ENCODE data around the gene HEPACAM2. TPM values are rescaled to one million over a fixed set of nuclear protein-coding genes. Genes with fewer than 3 reads are reported as not detected.

HEPACAM2 gene
- total RNA-seq, 1 donor from 2014 or later, result not detected

DNA sequence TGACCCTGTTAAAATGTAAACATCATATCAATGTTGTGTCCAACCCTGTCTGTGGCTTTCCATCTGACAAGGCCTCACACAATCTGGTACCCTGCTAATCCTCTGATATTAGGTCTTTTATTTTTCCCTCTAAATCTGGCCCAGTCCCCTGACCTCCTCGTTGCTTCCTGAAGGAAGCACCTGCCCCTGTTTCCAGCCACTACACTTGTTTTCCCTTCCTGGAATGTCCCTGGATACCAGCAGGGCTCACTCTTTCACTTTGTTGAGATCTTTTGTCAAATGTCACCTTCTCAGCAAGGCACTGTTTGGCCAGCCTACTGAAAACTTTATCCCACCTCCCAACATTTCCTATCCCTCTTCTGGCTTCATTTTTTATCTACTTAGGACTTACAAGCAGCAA is 80.2 kb downstream of the HEPACAM2 start:
- Histone ChIP-seq H3K36me3 (peaks cover 0 to 40% of the 10 kb centered on the region in 2 donors), H3K27ac (no peak overlapping the region), H3K4me3 (no peak overlapping the region), H3K4me1 (peaks cover 21% of the 10 kb centered on the region), H3K27me3 (no peaks in the 10 kb centered on the region), H3K9me3 (no peaks in the 10 kb centered on the region)
- intact Hi-C loops (cut with DNase I), result no loop called here
- TF ChIP-seq, protein P1, sequence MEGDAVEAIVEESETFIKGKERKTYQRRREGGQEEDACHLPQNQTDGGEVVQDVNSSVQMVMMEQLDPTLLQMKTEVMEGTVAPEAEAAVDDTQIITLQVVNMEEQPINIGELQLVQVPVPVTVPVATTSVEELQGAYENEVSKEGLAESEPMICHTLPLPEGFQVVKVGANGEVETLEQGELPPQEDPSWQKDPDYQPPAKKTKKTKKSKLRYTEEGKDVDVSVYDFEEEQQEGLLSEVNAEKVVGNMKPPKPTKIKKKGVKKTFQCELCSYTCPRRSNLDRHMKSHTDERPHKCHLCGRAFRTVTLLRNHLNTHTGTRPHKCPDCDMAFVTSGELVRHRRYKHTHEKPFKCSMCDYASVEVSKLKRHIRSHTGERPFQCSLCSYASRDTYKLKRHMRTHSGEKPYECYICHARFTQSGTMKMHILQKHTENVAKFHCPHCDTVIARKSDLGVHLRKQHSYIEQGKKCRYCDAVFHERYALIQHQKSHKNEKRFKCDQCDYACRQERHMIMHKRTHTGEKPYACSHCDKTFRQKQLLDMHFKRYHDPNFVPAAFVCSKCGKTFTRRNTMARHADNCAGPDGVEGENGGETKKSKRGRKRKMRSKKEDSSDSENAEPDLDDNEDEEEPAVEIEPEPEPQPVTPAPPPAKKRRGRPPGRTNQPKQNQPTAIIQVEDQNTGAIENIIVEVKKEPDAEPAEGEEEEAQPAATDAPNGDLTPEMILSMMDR (IDR thresholded peaks at IDR 0.05), result no peak
- TF ChIP-seq POLR2A (IDR thresholded peaks at IDR 0.05) (no peak), POLR2AphosphoS5 (IDR thresholded peaks at IDR 0.05; ENCODE audit: insufficient read depth in 1 of 2, low read depth in 1 of 2) (no peak)
- no peak for DNase-seq (ENCODE audit: extremely low spot score in 2 of 2)

DNA sequence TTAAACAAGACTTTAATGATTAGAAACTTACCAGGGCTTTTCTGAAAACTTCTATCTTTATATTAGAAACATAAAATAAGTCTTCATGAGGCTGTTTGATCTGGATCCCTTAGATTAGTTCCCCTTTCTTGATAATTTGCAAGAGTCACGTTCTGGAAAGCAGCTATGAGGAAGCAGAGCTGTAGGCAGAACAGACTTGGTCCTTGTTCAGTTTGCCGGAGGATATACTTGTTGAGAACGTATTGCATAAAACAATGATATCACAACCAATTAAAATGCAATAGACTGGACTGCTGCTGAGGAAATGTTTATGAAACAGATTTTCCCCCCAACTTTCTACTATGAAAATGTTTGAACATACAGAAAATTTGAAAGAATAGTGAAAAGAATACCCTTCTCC is 80.9 kb downstream of the HEPACAM2 start:
- no peak for DNase-seq (ENCODE audit: extremely low spot score in 2 of 2)
- Histone ChIP-seq H3K27ac (no peak overlapping the region), H3K27me3 (no peaks in the 10 kb centered on the region), H3K9me3 (no peaks in the 10 kb centered on the region), H3K4me1 (peaks cover 21% of the 10 kb centered on the region), H3K4me3 (no peak overlapping the region), H3K36me3 (peaks cover 0 to 47% of the 10 kb centered on the region in 2 donors)
- intact Hi-C loops (cut with DNase I), result no loop called here
- TF ChIP-seq, protein P1 (IDR thresholded peaks at IDR 0.05), result no peak
- TF ChIP-seq POLR2AphosphoS5 (IDR thresholded peaks at IDR 0.05; ENCODE audit: insufficient read depth in 1 of 2, low read depth in 1 of 2) (no peak), POLR2A (IDR thresholded peaks at IDR 0.05) (no peak)

DNA sequence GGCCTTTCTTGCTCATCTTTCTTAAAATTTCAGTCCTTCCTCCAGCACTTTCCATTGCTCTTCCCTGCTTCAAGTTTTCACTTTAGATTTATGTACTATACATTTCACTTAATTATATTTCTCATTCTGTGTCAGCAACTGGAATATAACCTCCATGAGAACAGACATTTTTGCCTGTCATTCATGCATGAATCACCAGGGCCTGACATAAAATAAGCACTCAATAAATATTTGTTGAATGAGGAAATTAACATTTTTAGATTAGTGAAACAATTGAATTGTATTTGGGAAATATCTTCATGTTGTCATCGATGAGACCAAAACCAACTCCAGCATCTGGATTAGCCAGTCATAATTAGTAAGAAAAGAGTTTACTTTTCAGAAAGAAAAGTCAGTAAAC is 84.1 kb downstream of the HEPACAM2 start:
- no peaks in the 10 kb centered on the region for H3K9me3 ChIP-seq
- intact Hi-C loops (cut with DNase I), result no loop called here
- TF ChIP-seq POLR2AphosphoS5 (IDR thresholded peaks at IDR 0.05; ENCODE audit: insufficient read depth in 1 of 2, low read depth in 1 of 2) (no peak), POLR2A (IDR thresholded peaks at IDR 0.05) (no peak)
- TF ChIP-seq, protein P1 (IDR thresholded peaks at IDR 0.05), result no peak
- H3K27ac ChIP-seq, result no peak overlapping the region
- peaks cover 10% of the 10 kb centered on the region for H3K4me1 ChIP-seq
- no peaks in the 10 kb centered on the region for H3K27me3 ChIP-seq
- no peak overlapping the region for H3K4me3 ChIP-seq
- no peak for DNase-seq (ENCODE audit: extremely low spot score in 2 of 2)
- H3K36me3 ChIP-seq, result peaks cover 0 to 76% of the 10 kb centered on the region in 2 donors

DNA sequence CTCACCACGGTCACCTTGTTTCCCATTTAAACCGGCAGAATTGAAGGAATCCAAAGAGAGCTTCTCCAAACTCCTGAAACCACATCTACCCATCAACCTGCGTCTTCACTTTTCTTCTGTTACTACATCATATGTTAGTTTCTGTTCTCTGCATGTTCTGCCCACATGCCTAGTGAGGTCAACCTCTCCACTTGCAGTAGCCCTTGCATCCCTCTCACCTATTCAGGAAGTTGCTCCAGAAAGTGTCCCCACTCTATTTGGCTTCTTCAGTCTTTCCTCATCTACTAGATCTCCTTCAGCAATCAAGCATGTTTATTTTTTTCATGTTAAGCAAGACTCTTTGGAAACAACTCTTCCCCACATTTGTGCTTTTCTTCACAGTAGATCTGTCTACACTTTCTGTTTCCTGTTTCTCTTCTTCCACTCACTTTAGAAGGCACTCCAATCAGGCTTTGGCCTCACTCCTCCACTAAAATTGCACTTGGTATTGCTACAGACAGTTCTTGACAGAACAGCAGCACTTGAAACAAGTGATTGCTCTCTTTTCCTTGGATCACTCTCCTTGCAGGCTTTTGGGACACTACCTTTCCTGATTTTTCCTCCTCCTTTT is 85.6 kb downstream of the HEPACAM2 start:
- no peaks in the 10 kb centered on the region for H3K4me1 ChIP-seq
- H3K36me3 ChIP-seq, result peaks cover 0 to 89% of the 10 kb centered on the region in 2 donors
- no peak overlapping the region for H3K4me3 ChIP-seq
- no peak for TF ChIP-seq POLR2AphosphoS5 (IDR thresholded peaks at IDR 0.05; ENCODE audit: insufficient read depth in 1 of 2, low read depth in 1 of 2)
- TF ChIP-seq POLR2A (IDR thresholded peaks at IDR 0.05), result no peak
- TF ChIP-seq, protein P1 (IDR thresholded peaks at IDR 0.05), result no peak
- H3K27me3 ChIP-seq, result no peaks in the 10 kb centered on the region
- intact Hi-C loops (cut with DNase I), result no loop called here
- H3K9me3 ChIP-seq, result no peaks in the 10 kb centered on the region
- H3K27ac ChIP-seq, result no peak overlapping the region
- no peak for DNase-seq (ENCODE audit: extremely low spot score in 2 of 2)

DNA sequence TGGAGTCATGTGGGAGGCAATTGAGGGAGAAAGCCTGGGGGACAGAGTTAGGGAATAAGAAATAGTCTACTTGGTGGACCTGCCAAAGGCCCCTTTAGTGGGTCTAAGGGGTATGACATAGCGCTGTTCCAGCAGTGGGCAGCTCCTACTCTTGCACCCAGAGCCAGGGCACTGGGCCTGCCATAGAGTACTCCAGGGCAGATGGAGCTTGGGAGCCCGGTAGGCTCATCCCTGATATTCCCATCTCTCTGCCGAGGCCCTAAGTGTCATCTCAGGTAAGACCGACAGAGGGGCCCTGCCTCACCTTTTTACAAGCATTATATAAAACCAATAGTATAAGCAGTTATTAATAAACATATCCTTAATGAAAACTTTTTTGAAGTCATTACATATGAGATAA is 87.7 kb downstream of the HEPACAM2 start:
- no peak overlapping the region for H3K27ac ChIP-seq
- peaks cover 0 to 81% of the 10 kb centered on the region in 2 donors for H3K36me3 ChIP-seq
- no peak for TF ChIP-seq POLR2AphosphoS5 (IDR thresholded peaks at IDR 0.05; ENCODE audit: insufficient read depth in 1 of 2, low read depth in 1 of 2)
- no peak for TF ChIP-seq POLR2A (IDR thresholded peaks at IDR 0.05)
- TF ChIP-seq, protein P1 (IDR thresholded peaks at IDR 0.05), result no peak
- H3K4me1 ChIP-seq, result no peaks in the 10 kb centered on the region
- H3K9me3 ChIP-seq, result peaks cover 7% of the 10 kb centered on the region
- H3K27me3 ChIP-seq, result no peaks in the 10 kb centered on the region
- intact Hi-C loops (cut with DNase I), result no loop called here
- H3K4me3 ChIP-seq, result no peak overlapping the region
- no peak for DNase-seq (ENCODE audit: extremely low spot score in 2 of 2)
